ENCODE results near the gene KIF21A.

Gene KIF21A

DNA sequence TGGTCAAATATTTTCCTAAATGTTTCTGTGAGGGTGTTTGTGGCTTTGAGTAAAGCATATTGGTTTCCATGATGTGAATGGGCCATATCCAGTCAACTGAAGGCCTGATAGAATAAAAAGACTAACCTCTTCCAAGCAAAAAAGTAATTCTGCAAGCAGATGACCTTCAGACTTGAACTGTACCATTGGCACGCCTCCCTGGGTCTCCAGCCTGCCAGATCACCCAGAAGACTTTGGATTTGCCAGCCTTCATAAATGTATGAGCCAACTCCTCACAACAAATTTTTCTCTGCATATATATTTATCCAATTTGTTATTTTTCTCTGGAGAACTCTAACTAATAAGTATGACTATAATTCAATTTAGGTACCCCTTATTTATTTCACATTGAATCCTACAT, 190.3 kb downstream of the KIF21A start:
- DNase-seq = no peak
